Natural killer cell treated with Interleukin-12 subunit alpha and Interleukin-12 subunit beta and Interleukin-15 and Interleukin-18, amount 100 ng/mL, for 72 hours (primary cell): ENCODE measurements around the gene ZFP3. TPM values are rescaled to one million over a fixed set of nuclear protein-coding genes. Genes with fewer than 3 reads are reported as not detected.
"Not testable (repeated sequence)": the region's sequence is repeated elsewhere in the genome, so short reads cannot be mapped to it uniquely, and the experiment has no call there.

Experiments
- ATAC-seq, 2 donors: fragments of 150-1000 bp; cut with Tn5 transposase in 1 of 2; sonication (Bioruptor Pico), chemical (Tn5 transposase) in 1 of 2; 2 replicates each; pipeline ENCODE4 v1.10.0; 2021
- DNase-seq: peaks from one replicate; pipeline ENCODE4 v3.0.0; 2022; ENCODE audit warnings: low spot score
- H3K27ac Mint-ChIP-seq, 2 donors: 1 replicate in 1 of 2; 2 replicates in 1 of 2; pipeline ENCODE4 v1.8.0; 2022; ENCODE audit warnings: mixed read lengths in 2 of 2, mild to moderate bottlenecking in 1 of 2, moderate library complexity in 1 of 2
- H3K27me3 Mint-ChIP-seq, 2 donors: 1 replicate in 1 of 2; 2 replicates in 1 of 2; pipeline ENCODE4 v1.8.0; 2022; ENCODE audit warnings: mixed read lengths in 2 of 2
- H3K36me3 Mint-ChIP-seq: one replicate; pipeline ENCODE4 v1.8.0; 2022; ENCODE audit warnings: mixed read lengths
- H3K4me1 Mint-ChIP-seq, 2 donors: 1 replicate in 1 of 2; 2 replicates in 1 of 2; pipeline ENCODE4 v1.8.0; 2022; ENCODE audit warnings: low read depth in 2 of 2, mixed read lengths in 2 of 2, mild to moderate bottlenecking in 1 of 2
- H3K4me3 Mint-ChIP-seq: one replicate; pipeline ENCODE4 v1.8.0; 2022; ENCODE audit warnings: mixed read lengths
- H3K9me3 Mint-ChIP-seq: 2 replicates; pipeline ENCODE4 v1.8.0; 2022; ENCODE audit warnings: mixed read lengths
- total RNA-seq, 2 donors: library from RNA; stranded (reverse); gene quantifications; one replicate each; pipeline ENCODE4 v1.2.3, GENCODE V29; 2022

Gene ZFP3
- total RNA-seq, 2 donors from 2014 or later: 2.0 to 4.9 TPM

DNA sequence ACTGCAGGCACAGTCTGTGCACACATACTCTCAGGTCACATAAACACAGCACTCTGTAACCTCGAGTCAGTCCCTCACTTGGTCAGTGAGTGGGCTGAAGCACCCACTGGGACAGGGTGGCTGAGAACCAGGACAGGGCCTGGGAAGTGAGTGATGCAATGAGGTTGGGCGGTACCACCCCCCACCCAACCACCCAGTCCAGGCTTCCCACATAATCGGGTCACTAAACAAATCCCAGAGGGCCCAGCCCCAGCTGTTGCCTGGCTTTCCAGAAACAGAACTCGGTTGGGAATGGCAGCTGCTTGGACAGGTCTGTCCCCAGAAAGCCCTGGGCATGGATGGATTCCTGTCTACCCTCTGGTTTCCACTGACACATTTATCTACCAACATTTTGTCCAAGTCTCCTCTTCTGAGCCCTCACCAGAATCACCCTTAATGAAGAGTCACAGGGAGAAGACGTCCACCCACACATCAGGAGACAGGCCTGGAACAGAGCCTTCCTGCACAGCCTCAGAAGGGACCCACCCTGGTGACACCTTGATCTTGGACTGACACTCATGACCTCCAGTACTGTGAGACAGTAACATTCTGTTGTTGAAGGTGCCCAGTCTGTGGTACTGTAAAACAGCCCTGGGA lies 46.0 kb downstream of the ZFP3 start:
- not testable (repeated sequence) for H3K9me3 Mint-ChIP-seq

DNA sequence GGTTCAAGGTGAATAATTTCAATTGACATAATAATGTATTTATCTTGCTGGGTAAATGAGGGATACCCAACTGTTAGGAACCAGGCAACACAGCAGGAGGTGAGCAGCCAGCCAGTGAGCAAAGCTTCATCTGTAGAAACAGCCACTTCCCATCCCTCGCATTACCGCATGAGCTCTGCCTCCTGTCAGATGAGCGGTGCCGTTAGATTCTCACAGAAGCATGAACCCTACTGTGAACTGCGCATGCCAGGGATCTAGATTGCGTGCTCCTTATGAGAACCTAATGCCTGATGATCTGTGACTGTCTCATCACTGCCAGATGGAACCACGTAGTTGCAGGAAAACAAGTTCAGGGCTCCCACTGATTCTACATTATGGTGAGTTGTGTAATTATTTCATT lies 46.6 kb downstream of the ZFP3 start:
- H3K36me3 Mint-ChIP-seq, H3K4me3 Mint-ChIP-seq, ATAC-seq, DNase-seq, H3K27ac Mint-ChIP-seq, H3K9me3 Mint-ChIP-seq, H3K4me1 Mint-ChIP-seq: not testable (repeated sequence)
- peaks cover 12 to 19% of the 10 kb centered on the region in 2 donors for H3K27me3 Mint-ChIP-seq

More for the DNA sequence above, 46.0 kb downstream of the ZFP3 start:
- ATAC-seq: peak in 1 of 2 donors; percentile 13
- H3K27ac Mint-ChIP-seq, H3K4me1 Mint-ChIP-seq, H3K36me3 Mint-ChIP-seq, H3K4me3 Mint-ChIP-seq, DNase-seq: not testable (repeated sequence)
- peaks cover 12 to 19% of the 10 kb centered on the region in 2 donors for H3K27me3 Mint-ChIP-seq

DNA sequence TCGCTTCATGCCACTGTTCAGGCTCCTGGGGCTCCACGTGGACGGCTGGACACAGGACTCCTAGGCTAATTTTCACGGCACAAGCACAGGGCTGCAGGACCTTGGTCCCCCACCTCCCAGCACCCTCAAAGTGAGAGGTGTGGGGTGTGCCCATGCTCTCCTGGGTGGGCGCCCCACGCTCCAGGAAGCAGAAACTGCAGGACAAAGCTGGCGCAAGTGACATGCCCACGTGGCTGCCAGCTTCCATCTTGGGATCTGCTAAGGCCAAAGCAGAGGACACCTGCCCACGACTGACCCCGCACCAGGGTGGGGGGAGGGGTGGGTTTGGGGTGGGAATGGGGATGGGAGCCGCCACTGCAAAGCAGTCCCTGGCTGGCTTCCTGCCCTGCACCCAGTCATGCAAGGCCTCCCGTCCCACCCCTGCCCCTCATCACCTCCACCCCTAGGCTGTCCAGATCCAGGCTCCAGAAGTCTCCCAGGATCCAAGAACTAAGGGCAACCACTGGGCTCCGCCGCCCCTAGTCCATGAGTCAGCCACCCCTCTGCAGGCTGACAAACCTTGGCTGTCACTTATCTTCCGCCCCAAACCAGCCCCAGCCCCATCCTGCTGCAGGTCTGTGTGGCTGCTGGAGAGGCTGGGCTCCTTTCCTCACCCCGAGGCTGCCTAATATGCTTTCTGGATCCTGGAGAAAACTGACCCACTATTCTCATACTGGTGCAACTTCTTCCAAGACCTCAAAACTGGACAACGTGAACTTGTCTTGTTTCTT lies 48.6 kb downstream of the ZFP3 start:
- no peak for DNase-seq
- Mint-ChIP-seq H3K27me3 (peaks cover 7 to 13% of the 10 kb centered on the region in 2 donors), H3K4me1 (peaks cover 0 to under 1% of the 10 kb centered on the region in 2 donors), H3K4me3 (no peak overlapping the region), H3K36me3 (no peaks in the 10 kb centered on the region), H3K9me3 (no peaks in the 10 kb centered on the region), H3K27ac (no peak overlapping the region)
- ATAC-seq: no peak

DNA sequence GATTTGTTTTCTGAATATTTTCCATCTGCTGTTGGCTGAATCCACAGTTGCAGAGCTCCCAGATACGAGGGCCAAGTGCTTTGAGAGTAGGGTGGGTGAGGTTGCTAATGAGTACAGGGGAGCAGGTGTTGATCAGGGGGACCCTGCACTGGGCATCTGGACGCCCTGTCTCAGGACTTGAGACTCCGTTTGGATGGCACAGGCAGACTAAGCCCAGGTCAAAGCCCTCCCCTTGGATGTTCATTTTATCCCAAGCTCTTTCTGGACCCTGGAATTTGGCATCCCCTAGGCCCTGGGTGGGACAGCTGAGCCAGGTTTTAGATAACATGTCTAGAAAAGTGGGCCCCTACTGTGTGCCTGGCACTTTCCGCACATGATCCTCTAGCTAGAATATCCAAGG lies 49.6 kb downstream of the ZFP3 start:
- ATAC-seq: no peak
- H3K4me1 Mint-ChIP-seq: no peaks in the 10 kb centered on the region

DNA sequence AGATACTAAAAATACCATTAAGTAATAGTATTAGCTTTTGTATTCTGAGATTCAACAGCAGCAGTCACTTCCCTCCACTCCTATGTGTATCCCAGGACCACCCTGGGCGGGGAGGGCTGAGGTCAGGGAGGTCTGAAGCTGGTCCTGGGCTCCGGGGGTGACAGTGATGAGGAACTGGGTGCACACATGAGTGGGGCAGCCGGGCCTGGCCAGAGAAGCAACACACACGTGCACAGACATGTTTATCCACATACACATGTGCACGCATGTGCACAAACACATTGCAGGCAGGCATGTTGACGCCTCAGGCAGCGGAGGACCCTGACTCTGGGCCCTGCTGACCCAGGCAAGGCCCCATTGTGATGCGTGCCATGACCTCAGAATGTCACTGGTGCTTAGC lies 50.1 kb downstream of the ZFP3 start:
- not testable (repeated sequence) for ATAC-seq, H3K36me3 Mint-ChIP-seq, DNase-seq, H3K4me1 Mint-ChIP-seq, H3K9me3 Mint-ChIP-seq, H3K4me3 Mint-ChIP-seq, H3K27ac Mint-ChIP-seq
- peaks cover 4 to 11% of the 10 kb centered on the region in 2 donors for H3K27me3 Mint-ChIP-seq

More for the DNA sequence above, 49.6 kb downstream of the ZFP3 start:
- H3K36me3 Mint-ChIP-seq: no peaks in the 10 kb centered on the region
- H3K27me3 Mint-ChIP-seq: peaks cover 4 to 11% of the 10 kb centered on the region in 2 donors
- no peak overlapping the region for H3K27ac Mint-ChIP-seq
- H3K9me3 Mint-ChIP-seq: no peaks in the 10 kb centered on the region
- no peak for DNase-seq
- no peak overlapping the region for H3K4me3 Mint-ChIP-seq

DNA sequence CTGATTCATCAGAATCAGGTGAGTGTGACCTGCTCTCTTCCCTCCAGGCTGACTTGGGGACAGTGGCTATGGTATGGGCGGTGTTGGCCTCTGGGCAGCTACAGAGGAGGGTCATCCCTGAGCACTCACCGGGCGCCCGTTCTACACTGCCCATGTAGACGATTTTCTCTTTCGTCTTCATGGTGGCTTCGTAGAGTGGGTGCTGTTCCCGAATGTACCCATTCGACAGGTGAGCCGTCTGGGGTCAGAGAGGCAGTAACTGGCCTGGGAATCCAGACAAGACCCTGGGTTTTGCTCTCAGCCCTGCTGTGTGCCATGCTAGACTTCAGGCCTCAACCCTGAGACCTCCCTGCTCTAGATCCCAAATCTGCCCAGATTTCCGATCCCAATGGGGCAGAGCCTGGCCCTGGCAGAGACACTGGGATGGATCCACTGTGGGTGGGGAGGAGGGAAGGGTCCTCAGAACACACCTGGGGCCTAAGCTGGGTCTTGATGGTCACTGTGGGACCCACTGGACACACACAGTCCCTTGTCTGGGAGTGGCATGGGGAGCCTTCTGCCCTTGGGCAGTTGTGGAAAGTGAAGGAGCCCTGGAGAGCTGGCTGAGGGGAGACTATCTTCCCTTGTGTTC lies 50.8 kb downstream of the ZFP3 start:
- Mint-ChIP-seq H3K9me3 (no peaks in the 10 kb centered on the region), H3K27me3 (peaks cover 4 to 7% of the 10 kb centered on the region in 2 donors), H3K4me3 (no peak overlapping the region), H3K36me3 (no peaks in the 10 kb centered on the region), H3K27ac (no peak overlapping the region), H3K4me1 (no peaks in the 10 kb centered on the region)
- DNase-seq (no peak), ATAC-seq (no peak)

DNA sequence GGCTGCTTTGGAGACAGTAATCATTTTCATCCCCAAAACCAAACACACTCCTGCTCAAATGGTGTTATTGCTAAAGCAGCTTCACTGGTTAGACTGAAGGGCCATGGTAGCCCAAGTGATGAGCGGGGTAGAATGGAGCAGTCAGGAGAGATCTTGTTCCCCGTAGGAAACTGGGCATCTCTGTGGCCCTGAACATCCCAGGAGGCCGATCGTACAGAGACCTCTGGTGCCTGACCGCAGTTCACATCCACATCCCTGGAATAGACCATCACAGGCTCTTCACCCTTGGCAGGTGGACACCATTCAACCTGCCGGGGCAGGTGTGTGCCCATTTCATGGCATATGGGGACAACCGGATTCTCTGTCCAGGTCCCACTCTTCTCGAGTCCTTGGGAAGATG lies 51.5 kb downstream of the ZFP3 start:
- DNase-seq: not testable (repeated sequence)

DNA sequence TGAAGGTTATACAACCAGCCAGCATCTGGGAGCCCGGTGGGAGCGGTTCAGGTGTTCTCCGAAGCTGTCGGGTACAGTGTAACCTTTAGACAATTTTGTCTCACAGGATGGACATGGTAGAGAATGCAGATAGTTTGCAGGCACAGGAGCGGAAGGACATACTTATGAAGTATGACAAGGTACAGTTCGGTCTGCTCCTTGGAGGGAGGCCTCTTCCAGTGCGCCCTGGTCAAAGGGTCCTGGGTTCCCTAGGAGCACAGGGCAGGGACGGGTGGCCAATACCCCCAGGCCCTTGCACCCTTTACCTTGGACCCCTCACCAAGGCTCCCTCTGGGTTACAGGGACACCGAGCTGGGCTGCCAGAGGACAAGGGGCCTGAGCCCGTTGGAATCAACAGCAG lies 52.0 kb downstream of the ZFP3 start:
- not testable (repeated sequence) for H3K4me3 Mint-ChIP-seq, H3K4me1 Mint-ChIP-seq, H3K36me3 Mint-ChIP-seq, DNase-seq, H3K27ac Mint-ChIP-seq, H3K27me3 Mint-ChIP-seq, ATAC-seq, H3K9me3 Mint-ChIP-seq

More for the DNA sequence above, 51.5 kb downstream of the ZFP3 start:
- not testable (repeated sequence) for ATAC-seq, H3K27ac Mint-ChIP-seq, H3K36me3 Mint-ChIP-seq, H3K4me3 Mint-ChIP-seq, H3K4me1 Mint-ChIP-seq, H3K27me3 Mint-ChIP-seq, H3K9me3 Mint-ChIP-seq

DNA sequence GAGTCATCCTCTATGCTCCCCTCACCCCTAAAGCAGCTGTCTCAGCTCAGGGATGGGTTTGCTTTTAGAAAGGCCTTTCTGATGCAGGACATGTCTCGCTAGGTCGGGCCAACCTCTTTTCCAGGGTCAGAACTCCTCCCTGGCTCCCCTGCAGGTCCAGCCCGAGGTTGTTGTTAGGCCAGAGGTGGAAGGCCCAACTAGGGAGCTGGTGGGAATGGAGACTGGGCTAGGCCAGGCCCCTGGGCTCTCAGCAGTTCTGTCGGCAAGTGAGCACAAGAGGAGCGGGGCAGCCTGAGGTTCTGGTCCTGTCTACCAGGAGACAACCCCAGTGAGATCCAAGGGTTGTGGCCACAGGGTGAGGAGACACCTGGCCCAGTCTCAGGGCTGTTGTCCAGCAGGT lies 52.4 kb downstream of the ZFP3 start:
- H3K4me3 Mint-ChIP-seq, H3K27ac Mint-ChIP-seq, DNase-seq, ATAC-seq, H3K4me1 Mint-ChIP-seq, H3K27me3 Mint-ChIP-seq, H3K9me3 Mint-ChIP-seq, H3K36me3 Mint-ChIP-seq: not testable (repeated sequence)

DNA sequence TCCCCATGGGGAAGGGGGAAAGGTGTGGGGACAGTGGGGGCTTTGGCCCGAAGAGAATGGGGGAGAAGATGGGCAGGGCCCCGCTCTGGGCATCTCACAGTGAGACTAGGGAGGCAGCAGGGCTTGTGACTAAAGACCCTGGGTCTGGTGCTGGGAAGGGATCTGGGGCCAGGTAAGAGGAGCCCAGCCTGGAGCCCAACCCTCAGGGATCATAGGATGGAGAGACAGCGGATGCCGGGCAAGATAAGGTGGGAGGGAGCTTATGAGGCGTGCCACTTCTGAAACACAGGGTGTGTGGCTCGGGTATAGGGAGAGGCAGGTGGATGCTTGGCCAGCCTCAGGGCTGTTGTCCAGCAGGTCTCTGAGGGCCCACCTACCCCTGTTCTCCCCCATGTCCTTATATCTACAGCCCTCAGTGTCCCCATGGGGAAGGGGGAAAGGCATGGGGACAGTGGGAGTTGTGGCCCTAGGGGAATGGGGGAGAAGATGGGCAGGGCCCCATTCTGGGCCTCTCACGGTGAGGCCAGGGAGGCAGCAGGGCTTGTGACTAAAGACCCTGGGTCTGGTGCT lies 53.0 kb downstream of the ZFP3 start:
- no peaks in the 10 kb centered on the region for H3K4me1 Mint-ChIP-seq
- no peaks in the 10 kb centered on the region for H3K9me3 Mint-ChIP-seq
- no peak for DNase-seq
- no peak overlapping the region for H3K27ac Mint-ChIP-seq
- ATAC-seq: no peak
- no peaks in the 10 kb centered on the region for H3K36me3 Mint-ChIP-seq
- H3K27me3 Mint-ChIP-seq: no peaks in the 10 kb centered on the region
- no peak overlapping the region for H3K4me3 Mint-ChIP-seq

DNA sequence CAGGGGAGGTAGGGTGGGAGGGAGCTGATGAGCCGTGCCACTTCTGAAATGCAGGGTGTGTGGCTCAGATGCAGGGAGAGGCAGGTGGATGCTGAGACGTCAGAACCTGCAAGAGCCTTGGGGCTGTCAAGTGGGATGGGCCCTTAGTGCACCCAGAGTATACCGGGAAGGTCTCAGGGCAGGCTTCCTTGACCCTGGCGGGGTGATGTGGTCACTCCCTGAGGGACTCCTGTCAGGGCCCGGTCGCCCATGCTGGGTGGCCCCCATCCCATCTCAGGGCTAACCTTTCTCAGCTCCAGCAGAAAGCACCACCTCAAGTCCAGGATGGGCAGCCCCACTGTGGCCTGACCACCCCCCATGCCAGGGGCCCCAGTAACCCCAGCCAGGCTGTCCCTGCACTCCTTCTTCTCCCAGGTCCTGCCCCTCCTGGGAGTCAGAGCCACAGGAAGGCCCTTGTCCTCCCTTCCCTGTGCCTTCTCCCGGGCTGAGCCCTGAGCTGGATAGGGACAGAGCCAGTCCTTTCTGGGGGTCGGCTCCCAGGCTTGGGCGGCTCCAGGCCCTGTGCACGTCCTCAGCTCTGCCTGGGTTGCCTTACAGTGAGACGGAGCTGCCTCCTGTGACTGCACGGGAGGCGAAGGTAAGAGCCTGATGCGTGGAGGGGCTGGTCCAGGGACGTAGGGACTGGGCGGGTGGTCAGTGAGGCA lies 53.7 kb downstream of the ZFP3 start:
- not testable (repeated sequence) for H3K4me3 Mint-ChIP-seq, DNase-seq, H3K9me3 Mint-ChIP-seq, H3K27me3 Mint-ChIP-seq, H3K27ac Mint-ChIP-seq, H3K36me3 Mint-ChIP-seq, ATAC-seq, H3K4me1 Mint-ChIP-seq

DNA sequence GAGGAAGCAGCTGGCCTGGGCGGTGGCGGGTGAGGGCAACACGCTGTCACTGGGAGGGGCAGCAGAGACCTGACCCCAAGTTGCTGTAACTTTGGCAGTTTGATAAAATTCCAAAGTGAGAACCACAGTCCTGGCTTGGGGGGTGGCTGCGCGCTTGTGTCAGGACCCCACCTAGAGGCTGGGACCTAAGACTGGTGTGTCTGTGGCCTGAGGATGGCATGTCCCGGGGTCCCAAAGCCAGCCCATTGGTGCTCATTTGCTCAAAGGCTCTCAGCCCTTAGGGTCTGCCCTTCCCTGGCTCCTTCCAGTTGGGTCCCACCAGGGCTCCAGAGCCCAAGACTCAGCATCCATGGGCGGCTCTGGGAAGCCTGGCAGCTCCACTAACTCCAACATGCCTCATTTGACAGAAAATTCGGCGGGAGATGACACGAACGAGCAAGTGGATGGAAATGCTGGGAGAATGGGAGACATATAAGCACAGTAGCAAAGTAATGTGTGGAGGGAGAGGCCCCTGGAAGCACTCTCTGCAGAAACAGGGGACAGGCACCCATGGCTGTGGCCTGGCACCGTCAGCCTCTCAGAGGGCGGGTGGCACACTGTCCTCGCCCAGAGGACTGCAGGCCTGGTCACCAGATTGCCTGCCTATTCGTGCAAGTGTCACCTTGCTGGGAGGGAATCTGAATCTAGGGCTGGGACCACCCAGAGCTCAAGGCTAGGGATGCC lies 54.4 kb downstream of the ZFP3 start:
- not testable (repeated sequence) for H3K9me3 Mint-ChIP-seq, H3K36me3 Mint-ChIP-seq, ATAC-seq, H3K27ac Mint-ChIP-seq, H3K27me3 Mint-ChIP-seq, H3K4me1 Mint-ChIP-seq, H3K4me3 Mint-ChIP-seq, DNase-seq

DNA sequence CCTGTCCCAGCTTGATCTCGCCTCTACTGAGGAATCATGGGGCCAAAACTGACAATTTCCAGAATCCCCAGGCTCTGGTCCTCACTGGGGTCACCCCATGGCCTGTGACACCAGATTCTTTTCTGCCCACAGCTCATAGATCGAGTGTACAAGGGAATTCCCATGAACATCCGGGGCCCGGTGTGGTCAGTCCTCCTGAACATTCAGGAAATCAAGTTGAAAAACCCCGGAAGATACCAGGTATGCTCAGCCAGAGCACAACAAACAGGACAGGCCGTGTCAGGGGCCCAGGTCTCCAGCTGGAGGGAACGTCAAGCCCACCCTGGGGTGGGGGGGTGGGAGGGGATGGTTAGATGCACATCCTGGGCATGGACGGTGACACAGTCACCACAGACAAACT lies 55.0 kb downstream of the ZFP3 start:
- no peaks in the 10 kb centered on the region for H3K4me1 Mint-ChIP-seq
- ATAC-seq (no peak), DNase-seq (no peak)
- H3K27ac Mint-ChIP-seq: no peak overlapping the region
- H3K36me3 Mint-ChIP-seq: no peaks in the 10 kb centered on the region
- no peak overlapping the region for H3K4me3 Mint-ChIP-seq
- no peaks in the 10 kb centered on the region for H3K9me3 Mint-ChIP-seq
- H3K27me3 Mint-ChIP-seq: no peaks in the 10 kb centered on the region
